Measurements from ENCODE around the gene PLIN5.

DNA sequence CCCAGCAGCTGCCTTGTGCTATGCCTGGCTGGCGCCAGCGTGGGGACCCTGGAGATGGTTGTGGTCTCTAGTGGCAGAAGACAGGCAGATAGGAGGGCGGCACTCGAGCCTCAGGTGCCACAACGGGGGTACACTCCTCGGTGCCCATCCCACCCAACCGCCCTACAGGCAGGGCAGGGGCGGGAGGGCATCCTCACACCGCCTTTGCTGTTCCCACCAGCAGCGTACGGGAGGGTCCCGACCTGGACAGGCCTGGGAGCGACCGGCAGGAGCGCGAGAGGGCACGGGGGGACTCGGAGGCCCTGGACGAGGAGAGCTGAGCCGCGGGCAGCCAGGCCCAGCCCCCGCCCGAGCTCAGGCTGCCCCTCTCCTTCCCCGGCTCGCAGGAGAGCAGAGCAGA lies 33.3 kb downstream of the PLIN5 start:
- TF ChIP-seq POLR2A (IDR thresholded peaks at IDR 0.05) (no peak), EP300 (IDR thresholded peaks at IDR 0.05) (no peak)
- TF ChIP-seq, protein P1, sequence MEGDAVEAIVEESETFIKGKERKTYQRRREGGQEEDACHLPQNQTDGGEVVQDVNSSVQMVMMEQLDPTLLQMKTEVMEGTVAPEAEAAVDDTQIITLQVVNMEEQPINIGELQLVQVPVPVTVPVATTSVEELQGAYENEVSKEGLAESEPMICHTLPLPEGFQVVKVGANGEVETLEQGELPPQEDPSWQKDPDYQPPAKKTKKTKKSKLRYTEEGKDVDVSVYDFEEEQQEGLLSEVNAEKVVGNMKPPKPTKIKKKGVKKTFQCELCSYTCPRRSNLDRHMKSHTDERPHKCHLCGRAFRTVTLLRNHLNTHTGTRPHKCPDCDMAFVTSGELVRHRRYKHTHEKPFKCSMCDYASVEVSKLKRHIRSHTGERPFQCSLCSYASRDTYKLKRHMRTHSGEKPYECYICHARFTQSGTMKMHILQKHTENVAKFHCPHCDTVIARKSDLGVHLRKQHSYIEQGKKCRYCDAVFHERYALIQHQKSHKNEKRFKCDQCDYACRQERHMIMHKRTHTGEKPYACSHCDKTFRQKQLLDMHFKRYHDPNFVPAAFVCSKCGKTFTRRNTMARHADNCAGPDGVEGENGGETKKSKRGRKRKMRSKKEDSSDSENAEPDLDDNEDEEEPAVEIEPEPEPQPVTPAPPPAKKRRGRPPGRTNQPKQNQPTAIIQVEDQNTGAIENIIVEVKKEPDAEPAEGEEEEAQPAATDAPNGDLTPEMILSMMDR (IDR thresholded peaks at IDR 0.05), result no peak
